ENCODE measurements around the gene ZPBP2.
A peak's percentile ranks its signal among the peaks of the same experiment; 100 is the strongest.

Gene ZPBP2

GRCh38 chr17:39904990-39905288 is 36.9 kb downstream of the ZPBP2 start:
- TF ChIP-seq, protein P1, sequence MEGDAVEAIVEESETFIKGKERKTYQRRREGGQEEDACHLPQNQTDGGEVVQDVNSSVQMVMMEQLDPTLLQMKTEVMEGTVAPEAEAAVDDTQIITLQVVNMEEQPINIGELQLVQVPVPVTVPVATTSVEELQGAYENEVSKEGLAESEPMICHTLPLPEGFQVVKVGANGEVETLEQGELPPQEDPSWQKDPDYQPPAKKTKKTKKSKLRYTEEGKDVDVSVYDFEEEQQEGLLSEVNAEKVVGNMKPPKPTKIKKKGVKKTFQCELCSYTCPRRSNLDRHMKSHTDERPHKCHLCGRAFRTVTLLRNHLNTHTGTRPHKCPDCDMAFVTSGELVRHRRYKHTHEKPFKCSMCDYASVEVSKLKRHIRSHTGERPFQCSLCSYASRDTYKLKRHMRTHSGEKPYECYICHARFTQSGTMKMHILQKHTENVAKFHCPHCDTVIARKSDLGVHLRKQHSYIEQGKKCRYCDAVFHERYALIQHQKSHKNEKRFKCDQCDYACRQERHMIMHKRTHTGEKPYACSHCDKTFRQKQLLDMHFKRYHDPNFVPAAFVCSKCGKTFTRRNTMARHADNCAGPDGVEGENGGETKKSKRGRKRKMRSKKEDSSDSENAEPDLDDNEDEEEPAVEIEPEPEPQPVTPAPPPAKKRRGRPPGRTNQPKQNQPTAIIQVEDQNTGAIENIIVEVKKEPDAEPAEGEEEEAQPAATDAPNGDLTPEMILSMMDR (IDR thresholded peaks at IDR 0.05; ENCODE audit: control insufficient read depth, insufficient read depth, low read depth, low read length, missing control alignments), result no peak
- no peak for DNase-seq (ENCODE audit: low read depth)
- H3K4me3 ChIP-seq (ENCODE audit: control insufficient read depth, low read depth, low read length), result no peak overlapping the region

DNA sequence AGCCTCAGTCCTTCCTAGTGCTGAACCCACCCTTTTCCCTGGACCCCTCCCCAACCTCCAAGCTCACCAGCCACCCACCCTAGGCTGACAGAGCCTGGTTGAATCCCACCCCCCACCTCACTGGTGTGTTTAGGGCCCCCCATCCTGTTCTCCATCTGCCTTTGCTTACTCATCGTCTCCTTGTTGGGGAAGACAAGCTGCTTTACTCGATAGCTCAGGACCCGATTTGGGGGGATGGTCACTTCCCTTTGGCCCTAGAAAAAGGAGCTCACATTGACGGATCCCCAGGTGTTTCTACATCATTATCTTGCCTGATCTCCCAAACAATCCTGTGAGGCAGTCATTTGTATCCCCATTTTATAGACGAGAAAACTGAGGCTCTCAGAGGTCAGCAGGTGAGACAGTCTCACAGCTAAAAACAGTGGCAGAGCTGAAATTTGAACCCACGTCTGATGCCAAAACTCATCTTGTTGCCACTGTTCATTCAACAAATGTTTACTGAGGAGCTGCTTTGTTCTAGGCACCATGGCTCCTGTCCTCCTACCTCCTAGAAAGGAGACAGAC is 40.9 kb downstream of the ZPBP2 start:
- no peak for DNase-seq (ENCODE audit: low read depth)
- TF ChIP-seq, protein P1 (IDR thresholded peaks at IDR 0.05; ENCODE audit: control insufficient read depth, insufficient read depth, low read depth, low read length, missing control alignments), result no peak
- no peak overlapping the region for H3K4me3 ChIP-seq (ENCODE audit: control insufficient read depth, low read depth, low read length)

DNA sequence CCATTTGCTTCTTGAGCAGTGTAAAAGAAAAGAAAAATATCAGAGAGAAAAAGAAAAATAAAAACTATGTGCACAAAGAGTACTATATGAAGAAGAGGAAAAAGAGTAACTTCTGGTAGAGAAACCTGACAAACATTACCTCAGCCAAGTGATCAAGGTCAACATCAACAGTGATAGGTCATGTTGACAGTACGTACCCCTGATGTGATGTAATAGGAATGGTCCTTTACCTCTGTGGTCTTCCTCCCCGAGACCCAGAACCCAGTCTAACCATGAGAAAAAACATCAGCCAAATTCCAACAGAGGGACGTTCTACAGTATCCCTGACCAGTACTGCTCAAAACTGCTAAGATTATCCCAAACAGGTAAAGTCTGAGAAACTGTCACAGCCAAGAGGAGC is 46.0 kb downstream of the ZPBP2 start:
- TF ChIP-seq, protein P1 (IDR thresholded peaks at IDR 0.05; ENCODE audit: control insufficient read depth, insufficient read depth, low read depth, low read length, missing control alignments), result no peak
- no peak overlapping the region for H3K4me3 ChIP-seq (ENCODE audit: control insufficient read depth, low read depth, low read length)
- no peak for DNase-seq (ENCODE audit: low read depth)

GRCh38 chr17:39915559-39915958 is 47.6 kb downstream of the ZPBP2 start:
- DNase-seq (ENCODE audit: low read depth), result no peak
- no peak overlapping the region for H3K4me3 ChIP-seq (ENCODE audit: control insufficient read depth, low read depth, low read length)
- TF ChIP-seq, protein P1 (IDR thresholded peaks at IDR 0.05; ENCODE audit: control insufficient read depth, insufficient read depth, low read depth, low read length, missing control alignments), result no peak

DNA sequence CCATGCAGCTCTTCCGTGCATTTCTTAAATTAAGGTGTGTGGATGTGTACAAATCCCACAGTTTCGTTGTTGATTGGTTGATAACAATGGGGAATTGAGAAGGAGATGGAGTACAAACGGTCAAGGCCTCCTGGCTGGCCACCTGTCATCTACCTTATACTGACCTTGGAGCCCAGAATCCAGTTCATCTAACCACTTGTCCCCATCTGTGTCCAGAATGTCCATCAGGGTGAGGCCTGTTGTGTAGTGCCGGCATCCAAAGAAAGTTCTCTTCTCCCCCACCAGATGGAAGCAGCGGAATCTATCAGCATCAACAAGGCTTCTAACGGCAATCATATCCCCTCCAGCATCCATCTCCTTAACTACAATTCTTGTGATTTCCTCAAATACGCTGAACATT is 48.9 kb downstream of the ZPBP2 start:
- no peak overlapping the region for H3K4me3 ChIP-seq (ENCODE audit: control insufficient read depth, low read depth, low read length)
- TF ChIP-seq, protein P1 (IDR thresholded peaks at IDR 0.05; ENCODE audit: control insufficient read depth, insufficient read depth, low read depth, low read length, missing control alignments), result peak; percentile 23
- DNase-seq (ENCODE audit: low read depth), result no peak

DNA sequence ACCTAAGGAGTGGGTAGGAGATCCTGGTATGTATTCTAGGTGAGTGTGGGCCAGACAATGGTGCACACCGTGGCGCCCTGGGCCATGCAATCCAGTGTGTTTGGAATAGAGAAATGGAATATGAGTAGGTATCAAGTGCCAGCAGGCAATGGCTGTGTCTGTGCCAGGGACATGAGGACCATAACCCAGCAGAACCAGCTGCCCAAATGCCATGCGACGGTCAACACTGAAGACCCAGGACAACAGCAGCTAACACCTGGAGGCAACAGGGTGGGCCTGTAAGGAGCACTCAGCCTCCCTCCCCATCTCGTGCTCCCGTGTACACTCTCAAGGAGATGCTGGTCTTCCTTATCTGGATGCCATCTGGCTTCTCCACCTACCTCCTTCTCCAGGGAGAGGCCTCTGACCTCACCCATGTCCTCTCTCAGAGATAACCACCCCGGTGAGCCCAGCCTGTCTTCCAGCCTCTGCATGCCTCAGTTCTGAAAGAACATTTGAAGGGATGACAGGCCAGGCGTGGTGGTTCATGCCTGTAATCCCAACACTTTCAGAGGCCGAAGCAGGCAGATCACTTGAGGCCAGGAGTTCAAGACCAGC is 51.2 kb downstream of the ZPBP2 start:
- TF ChIP-seq, protein P1 (IDR thresholded peaks at IDR 0.05; ENCODE audit: control insufficient read depth, insufficient read depth, low read depth, low read length, missing control alignments), result no peak
- DNase-seq (ENCODE audit: low read depth), result no peak
- H3K4me3 ChIP-seq (ENCODE audit: control insufficient read depth, low read depth, low read length), result no peak overlapping the region
